ENCODE measurements around the gene TRAPPC12. TPM values are rescaled to one million over a fixed set of nuclear protein-coding genes. Genes with fewer than 3 reads are reported as not detected.

TRAPPC12 gene
- total and polyA plus RNA-seq, 8 donors = 46.6 to 158 (median 70.7) TPM

DNA sequence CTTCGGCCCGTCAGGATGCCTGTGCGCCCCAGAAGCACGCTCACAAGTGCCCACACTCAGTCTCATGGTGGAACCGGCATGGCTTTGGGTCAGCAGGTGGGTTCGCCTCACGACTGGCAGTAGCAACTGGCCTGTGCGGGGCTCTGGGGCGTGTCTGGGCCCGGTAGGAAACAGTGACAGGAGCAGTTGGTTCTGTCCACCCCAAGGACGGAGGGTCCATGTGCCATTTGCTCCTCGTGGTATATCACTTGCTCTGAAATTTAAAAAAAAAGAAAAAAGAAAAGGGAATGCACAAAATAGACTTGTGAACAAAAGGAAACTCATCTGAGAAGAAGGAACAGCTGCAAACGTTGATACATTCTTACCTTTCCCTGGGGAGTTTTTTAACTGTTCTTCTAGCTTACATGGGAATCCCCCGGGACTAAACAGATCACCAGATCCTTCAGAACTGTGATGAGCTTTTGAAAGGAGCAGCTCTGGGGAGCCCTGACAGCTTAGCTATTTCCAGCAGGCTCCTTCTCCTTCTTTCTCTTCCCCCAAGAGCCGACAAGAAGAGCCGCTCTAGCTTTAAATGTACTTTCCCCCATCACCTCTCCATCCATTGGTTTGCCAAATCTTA is 42.8 kb downstream of the TRAPPC12 start:
- Histone ChIP-seq H3K27ac (no peak overlapping the region), H3K36me3 (peaks cover 39 to 99% (median 91%) of the 10 kb centered on the region in 4 donors)
- WGBS, 5 donors = 82 to 93% (median 86%) methylated on average over 15 to 16 of the region's 16 CpGs

GRCh38 chr2:3423492-3424170 is 44.1 kb downstream of the TRAPPC12 start:
- intact Hi-C loops (cut with DNase I; ENCODE audit: low total_unique reads) = loop anchor here (5.0 kb wide), 1 partner anchor 229 kb away; no protein-coding TSS in a partner anchor
- Histone ChIP-seq H3K4me1 (peaks cover 0 to 5% (median 2%) of the 10 kb centered on the region in 4 donors), H3K4me3 (no peak overlapping the region), H3K9me3 (no peaks in the 10 kb centered on the region), H3K36me3 (peaks cover 39 to 97% (median 92%) of the 10 kb centered on the region in 4 donors), H3K27ac (no peak overlapping the region), H3K27me3 (no peaks in the 10 kb centered on the region)
- 62 to 65% (median 64%) methylated on average over 19 of the region's 19 CpGs for WGBS, 5 donors
- TF ChIP-seq POLR2AphosphoS5 (IDR thresholded peaks at IDR 0.05) (no peak), EP300 (IDR thresholded peaks at IDR 0.05) (no peak), CTCF (IDR thresholded peaks at IDR 0.05) (peak in 5 of 7 experiments; percentile 96 to 99 (median 98)), POLR2A (IDR thresholded peaks at IDR 0.05) (no peak)
- peak; percentile 72 to 80 for DNase-seq

More for the DNA sequence above, 42.8 kb downstream of the TRAPPC12 start:
- H3K27me3 ChIP-seq = no peaks in the 10 kb centered on the region
- peaks cover 0 to 5% (median 2%) of the 10 kb centered on the region in 4 donors for H3K4me1 ChIP-seq
- H3K9me3 ChIP-seq = no peaks in the 10 kb centered on the region
- DNase-seq = no peak
- TF ChIP-seq POLR2A (IDR thresholded peaks at IDR 0.05) (no peak), CTCF (IDR thresholded peaks at IDR 0.05) (no peak), EP300 (IDR thresholded peaks at IDR 0.05) (no peak), POLR2AphosphoS5 (IDR thresholded peaks at IDR 0.05) (no peak)
- no peak overlapping the region for H3K4me3 ChIP-seq
- intact Hi-C loops (cut with DNase I; ENCODE audit: low total_unique reads) = loop anchor here (5.0 kb wide), 1 partner anchor 230 kb away; no protein-coding TSS in a partner anchor

DNA sequence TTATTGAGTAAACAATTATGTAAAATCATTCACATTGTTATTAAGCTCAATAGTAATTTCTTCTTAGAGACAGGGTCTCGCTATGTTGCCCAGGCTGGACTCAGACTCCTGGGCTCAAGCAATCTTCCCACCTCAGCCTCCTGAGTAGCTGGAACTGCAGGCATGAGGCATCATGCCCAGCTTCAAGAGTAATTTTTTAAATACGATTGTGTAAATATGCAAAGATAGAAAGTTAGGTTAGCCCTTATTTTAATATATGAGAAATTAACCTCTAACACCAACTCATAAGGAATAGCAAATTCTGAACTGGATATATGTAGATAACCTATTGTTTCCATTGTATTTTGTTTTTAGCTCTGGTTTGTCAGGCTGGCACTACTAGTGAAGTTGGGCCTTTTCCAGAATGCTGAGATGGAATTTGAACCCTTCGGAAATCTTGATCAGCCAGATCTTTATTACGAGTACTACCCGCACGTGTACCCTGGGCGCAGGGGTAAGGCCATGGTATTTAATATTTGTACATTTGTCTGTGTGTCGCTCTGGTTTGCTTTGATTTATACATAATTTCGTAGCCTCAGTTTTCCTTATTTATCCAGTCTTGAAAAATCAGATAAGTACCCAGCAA is 44.8 kb downstream of the TRAPPC12 start:
- H3K27me3 ChIP-seq = no peaks in the 10 kb centered on the region
- no peak for DNase-seq
- H3K9me3 ChIP-seq = no peaks in the 10 kb centered on the region
- H3K27ac ChIP-seq = no peak overlapping the region
- H3K4me3 ChIP-seq = no peak overlapping the region
- 71 to 91% (median 86%) methylated on average over 9 of the region's 9 CpGs for WGBS, 5 donors
- intact Hi-C loops (cut with DNase I; ENCODE audit: low total_unique reads) = loop anchor here (5.0 kb wide), 1 partner anchor 228 kb away; no protein-coding TSS in a partner anchor
- H3K36me3 ChIP-seq = peaks cover 39 to 97% (median 93%) of the 10 kb centered on the region in 4 donors
- H3K4me1 ChIP-seq = peaks cover 0 to 5% (median 2%) of the 10 kb centered on the region in 4 donors
- TF ChIP-seq CTCF (IDR thresholded peaks at IDR 0.05) (peak in 1 of 7 experiments; percentile 43), POLR2A (IDR thresholded peaks at IDR 0.05) (no peak)

- Histone ChIP-seq H3K27ac (no peak overlapping the region), H3K9me3 (no peaks in the 10 kb centered on the region), H3K4me3 (no peak overlapping the region), H3K36me3 (peaks cover 45 to 97% (median 92%) of the 10 kb centered on the region in 4 donors), H3K4me1 (peaks cover 0 to 5% (median 2%) of the 10 kb centered on the region in 4 donors), H3K27me3 (no peaks in the 10 kb centered on the region)
- DNase-seq = no peak
- intact Hi-C loops (cut with DNase I; ENCODE audit: low total_unique reads) = no loop called here
- 94 to 97% (median 96%) methylated on average over 14 of the region's 14 CpGs for WGBS, 5 donors
- no peak for TF ChIP-seq CTCF (IDR thresholded peaks at IDR 0.05)
- TF ChIP-seq EP300 (IDR thresholded peaks at IDR 0.05) = no peak
- TF ChIP-seq POLR2A (IDR thresholded peaks at IDR 0.05) = no peak
- TF ChIP-seq POLR2AphosphoS5 (IDR thresholded peaks at IDR 0.05) = no peak
These were observed 47.1 kb downstream of the TRAPPC12 start for GRCh38 chr2:3426615-3427014.
